BJ (cell line): Measurements from ENCODE around the gene UTP15. TPM values are rescaled to one million over a fixed set of nuclear protein-coding genes. Genes with fewer than 3 reads are reported as not detected.

ENCODE experiments used
- CTCF ChIA-PET: fragments of 350-600 bp; formaldehyde crosslinking; extraction: SDS; loops from one replicate; lab custom pipeline; 2021; ENCODE audit warnings: antibody characterized with exemption, inconsistent platforms; lab: Yijun Ruan, JAX
- POLR2A ChIA-PET: fragments of 300-600 bp; sonication (Branson Sonifier 250); formaldehyde crosslinking; extraction: SDS; loops from one replicate; lab custom pipeline; 2021; ENCODE audit warnings: antibody characterized with exemption; lab: Charles Lee
- DNase-seq: peaks from one replicate; pipeline ENCODE4 v3.0.0-alpha.2; 2011; ENCODE audit warnings: low read depth
- H3K27me3 ChIP-seq: 2 replicates; pipeline ENCODE4 v1.6.0; 2011; ENCODE audit warnings: low read length; ENCODE audit not compliant: control insufficient read depth, insufficient read depth
- H3K36me3 ChIP-seq: 2 replicates; pipeline ENCODE4 v1.5.1; 2011; ENCODE audit warnings: low read length; ENCODE audit not compliant: control insufficient read depth, insufficient read depth
- H3K4me3 ChIP-seq: 2 replicates; pipeline ENCODE4 v1.5.1; 2011; ENCODE audit warnings: low read depth, mild to moderate bottlenecking, control low read depth, low read length
- CTCF ChIP-seq: IDR thresholded peaks from 2 replicates; pipeline ENCODE4 v1.5.1; 2011; ENCODE audit warnings: low read depth, mild to moderate bottlenecking, control low read depth, inconsistent platforms, low read length, moderate library complexity; ENCODE audit not compliant: insufficient read depth
- polyA plus RNA-seq: library from polyadenylated mRNA; depleted of rRNA; stranded (reverse); fragments of >200 nt; gene quantifications from 2 replicates; pipeline ENCODE4 v1.2.3, GENCODE V29; 2011

Gene UTP15
- polyA plus RNA-seq, 1 experiment: 8.8 TPM

- ChIA-PET CTCF (interaction anchor here (1.2 to 1.7 kb wide), 2 partner anchors 14 to 25 kb away, joined by 3 to 9 read pairs; no protein-coding TSS in a partner anchor), POLR2A (no interaction called here)
- DNase-seq: no peak
- no peak for TF ChIP-seq CTCF
- no peak overlapping the region for H3K4me3 ChIP-seq
- H3K36me3 ChIP-seq: no peaks in the 10 kb centered on the region
- no peaks in the 10 kb centered on the region for H3K27me3 ChIP-seq
Measured at GRCh38 chr5:73544429-73545402, 20.8 kb upstream of the UTP15 start.

GRCh38 chr5:73545403-73545779 lies 20.2 kb upstream of the UTP15 start:
- POLR2A ChIA-PET: no interaction called here
- H3K27me3 ChIP-seq: no peaks in the 10 kb centered on the region
- TF ChIP-seq CTCF: no peak
- CTCF ChIA-PET: interaction anchor here (0.6 kb wide), 1 partner anchor 9 kb away, joined by 3 read pairs; no protein-coding TSS in a partner anchor
- DNase-seq: no peak
- H3K4me3 ChIP-seq: no peak overlapping the region
- H3K36me3 ChIP-seq: no peaks in the 10 kb centered on the region

- no peak overlapping the region for H3K4me3 ChIP-seq
- ChIA-PET CTCF (no interaction called here), POLR2A (no interaction called here)
- peaks cover 3% of the 10 kb centered on the region for H3K36me3 ChIP-seq
- DNase-seq: no peak
- TF ChIP-seq CTCF: no peak
- no peaks in the 10 kb centered on the region for H3K27me3 ChIP-seq
Measured at GRCh38 chr5:73550016-73550415, 15.5 kb upstream of the UTP15 start.

- POLR2A ChIA-PET: no interaction called here
- CTCF ChIA-PET: no interaction called here
Measured at GRCh38 chr5:73552642-73553041, 12.9 kb upstream of the UTP15 start.

More at GRCh38 chr5:73552642-73553041, 12.9 kb upstream of the UTP15 start:
- TF ChIP-seq CTCF: no peak
- no peak for DNase-seq
- Histone ChIP-seq H3K4me3 (no peak overlapping the region), H3K36me3 (peaks cover 4% of the 10 kb centered on the region), H3K27me3 (no peaks in the 10 kb centered on the region)
